Erythroblast (primary cell): ENCODE data around the gene KIF4A.

ENCODE experiments used
- GATA1 ChIP-seq: IDR thresholded peaks from 2 replicates; pipeline ENCODE4 v1.6.1; 2011; ENCODE audit warnings: low read depth, mild to moderate bottlenecking, control low read depth, low read length, moderate library complexity
- POLR2A ChIP-seq: IDR thresholded peaks from 2 replicates; pipeline ENCODE4 v1.6.1; 2011; ENCODE audit warnings: mild to moderate bottlenecking, low read length

DNA sequence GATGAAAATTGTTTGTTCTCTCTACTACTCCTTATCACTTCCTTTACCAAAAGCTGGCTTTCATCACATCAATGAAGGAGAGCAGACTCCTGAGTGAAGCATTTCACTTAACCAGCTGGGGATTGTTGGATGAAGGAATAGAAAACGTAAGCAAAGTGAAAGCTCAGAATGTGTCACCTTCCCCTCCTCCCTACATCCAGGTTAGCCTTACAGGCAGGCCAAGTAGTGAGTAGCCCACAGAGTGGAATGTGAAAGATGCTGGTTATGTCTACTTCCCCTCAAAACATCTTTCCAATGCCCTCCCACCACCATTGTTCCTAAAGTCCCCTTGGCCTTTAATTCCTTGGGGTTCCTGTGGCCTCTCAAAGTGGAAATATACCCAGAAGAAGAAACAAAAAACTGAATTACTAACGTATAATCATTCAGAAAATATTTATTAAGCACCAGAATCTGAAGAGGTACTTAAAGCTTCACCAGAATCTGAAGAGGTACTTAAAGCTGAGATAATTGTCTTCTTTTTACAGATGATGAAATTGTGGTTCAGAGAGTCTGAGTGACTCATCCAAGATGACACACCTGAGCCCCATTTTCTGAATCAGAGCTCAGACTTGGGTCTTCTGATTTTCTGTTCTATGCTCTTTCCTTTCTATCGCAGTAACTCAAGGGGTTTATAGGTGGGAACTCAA lies 36.4 kb upstream of the KIF4A start:
- TF ChIP-seq POLR2A, result no peak
- TF ChIP-seq GATA1, result no peak
